SK-N-SH (cell line): Measurements from ENCODE around the gene ATXN7. TPM values are rescaled to one million over a fixed set of nuclear protein-coding genes. Genes with fewer than 3 reads are reported as not detected.
A peak's percentile ranks its signal among the peaks of the same experiment; 100 is the strongest.

Experiments
- CTCF ChIA-PET: fragments of 300-600, 350-600 bp; formaldehyde crosslinking; extraction: SDS; loops from one replicate; lab custom pipeline; 2021; lab: Yijun Ruan, JAX
- POLR2A ChIA-PET: fragments of 350-600 bp; sonication (Branson Sonifier 250); formaldehyde crosslinking; extraction: SDS; loops from one replicate; lab custom pipeline; 2020; ENCODE audit warnings: antibody characterized with exemption, inconsistent platforms; lab: Yijun Ruan, JAX
- DNase-seq: peaks from one replicate; pipeline ENCODE4 v3.0.0; 2012
- H2AFZ ChIP-seq: fragments of 200-600 bp; sonication (generic); 2 replicates; pipeline ENCODE4 v1.8.1; 2016; ENCODE audit warnings: antibody characterized with exemption, mild to moderate bottlenecking, low read depth
- H3F3A ChIP-seq: fragments of 200-600 bp; sonication (generic); replicated peaks from 2 replicates; pipeline ENCODE3; 2016; ENCODE audit warnings: antibody characterized with exemption, mild to moderate bottlenecking; ENCODE audit not compliant: insufficient read depth
- H3K27ac ChIP-seq, 2 experiments: fragments of 200-500 bp in 1 of 2; fragments of 200-600 bp in 1 of 2; sonication (Bioruptor generic) in 1 of 2; sonication (generic), shearing (Covaris generic) in 1 of 2; 2 replicates each; pipeline versions ENCODE4 v1.5.1 to v1.6.1; 2014 to 2016; ENCODE audit warnings: low read depth in 2 of 2, inconsistent platforms in 1 of 2, low read length in 1 of 2, mild to moderate bottlenecking in 1 of 2, mixed read lengths in 1 of 2
- H3K27me3 ChIP-seq: fragments of 200-600 bp; sonication (generic), shearing (Covaris generic); 2 replicates; pipeline ENCODE4 v1.6.1; 2016; ENCODE audit warnings: mixed run types; ENCODE audit not compliant: insufficient read depth
- H3K36me3 ChIP-seq, 2 experiments: fragments of 200-500 bp in 1 of 2; fragments of 200-600 bp in 1 of 2; sonication (Bioruptor generic) in 1 of 2; sonication (generic) in 1 of 2; replicated peaks in 1 of 2; 2 replicates each; pipeline versions ENCODE3 to v1.5.1; 2014 to 2016; ENCODE audit warnings: low read length in 1 of 2, mild to moderate bottlenecking in 1 of 2; ENCODE audit not compliant: insufficient read depth in 2 of 2, control insufficient read depth in 1 of 2
- H3K4me1 ChIP-seq, 2 experiments: fragments of 200-500 bp in 1 of 2; fragments of 200-600 bp in 1 of 2; sonication (Bioruptor generic) in 1 of 2; sonication (generic), shearing (Covaris generic) in 1 of 2; 2 replicates each; pipeline versions ENCODE4 v1.5.1 to v1.6.1; 2014 to 2016; ENCODE audit warnings: low read depth in 1 of 2, low read length in 1 of 2, mixed run types in 1 of 2; ENCODE audit not compliant: insufficient read depth in 2 of 2, control insufficient read depth in 1 of 2
- H3K4me2 ChIP-seq: fragments of 200-600 bp; sonication (generic), shearing (Covaris generic); 2 replicates; pipeline ENCODE4 v1.6.1; 2017; ENCODE audit warnings: mixed run types
- H3K4me3 ChIP-seq, 2 experiments: fragments of 200-500 bp in 1 of 2; fragments of 200-600 bp in 1 of 2; sonication (Bioruptor generic) in 1 of 2; sonication (generic), shearing (Covaris generic) in 1 of 2; 2 replicates each; pipeline versions ENCODE4 v1.5.1 to v1.8.1; 2014 to 2016; ENCODE audit warnings: low read depth in 2 of 2, inconsistent platforms in 1 of 2, low read length in 1 of 2, mild to moderate bottlenecking in 1 of 2, mixed read lengths in 1 of 2, moderate library complexity in 1 of 2
- H3K79me2 ChIP-seq: fragments of 200-600 bp; sonication (generic); 2 replicates; pipeline ENCODE4 v1.8.1; 2017; ENCODE audit warnings: mild to moderate bottlenecking; ENCODE audit not compliant: insufficient read depth
- H3K9ac ChIP-seq: fragments of 200-600 bp; sonication (generic); 2 replicates; pipeline ENCODE4 v1.6.1; 2017; ENCODE audit warnings: mixed run types
- H3K9me2 ChIP-seq: fragments of 200-600 bp; sonication (generic); 2 replicates; pipeline ENCODE4 v1.6.1; 2017; ENCODE audit warnings: mixed run types
- H3K9me3 ChIP-seq: fragments of 200-600 bp; sonication (generic); 2 replicates; pipeline ENCODE4 v1.6.1; 2017; ENCODE audit warnings: mixed run types, mild to moderate bottlenecking, moderate library complexity
- H4K20me1 ChIP-seq: fragments of 200-600 bp; sonication (generic); 2 replicates; pipeline ENCODE4 v1.6.1; 2017; ENCODE audit warnings: mild to moderate bottlenecking, mixed run types; ENCODE audit not compliant: insufficient read depth
- CHD2 ChIP-seq: fragments of 150-350 bp; IDR thresholded peaks from 2 replicates; pipeline ENCODE4 v1.6.1; 2018; ENCODE audit warnings: low read length; ENCODE audit not compliant: partially characterized antibody
- CTCF ChIP-seq: fragments of 200-600 bp; sonication (generic); IDR thresholded peaks from 2 replicates; pipeline ENCODE4 v1.6.1; 2017; ENCODE audit warnings: antibody characterized with exemption, mild to moderate bottlenecking, moderate library complexity
- ELF1 ChIP-seq: IDR thresholded peaks from 2 replicates; pipeline ENCODE4 v1.4.0; 2012
- EP300 ChIP-seq, 2 experiments: IDR thresholded peaks; 2 replicates each; pipeline versions ENCODE4 v1.4.0 to v1.6.1; 2012; ENCODE audit warnings: borderline replicate concordance in 1 of 2, low read depth in 1 of 2, low read length in 1 of 2
- JUND ChIP-seq: IDR thresholded peaks from 2 replicates; pipeline ENCODE4 v1.4.0; 2012
- MAX ChIP-seq: IDR thresholded peaks from 2 replicates; pipeline ENCODE4 v1.4.0; 2012; ENCODE audit warnings: low read depth
- MEF2A ChIP-seq: IDR thresholded peaks from 2 replicates; pipeline ENCODE4 v1.4.0; 2012; ENCODE audit warnings: low read depth, borderline replicate concordance
- RXRA ChIP-seq: IDR thresholded peaks from 2 replicates; pipeline ENCODE4 v1.4.0; 2012; ENCODE audit warnings: low read depth, mild to moderate bottlenecking, borderline replicate concordance
- ZBTB33 ChIP-seq: IDR thresholded peaks from 2 replicates; pipeline ENCODE4 v1.4.0; 2012; ENCODE audit warnings: low read depth, borderline replicate concordance
- WGBS: methylation state at CpG from one replicate; pipeline ENCODE4 v1.1.6; 2017; ENCODE audit warnings: low lambda C conversion rate; 5-methylcytosine and 5-hydroxymethylcytosine counted together
- polyA plus RNA-seq, 3 experiments: library from polyadenylated mRNA; depleted of rRNA; stranded (reverse); fragments of >200 nt; gene quantifications; 2 replicates each; pipeline ENCODE4 v1.2.3, GENCODE V29; 2012
- TF ChIP-seq, protein P1 (sequence below): IDR thresholded peaks from 2 replicates; pipeline ENCODE4; 2012
- TF ChIP-seq, protein P2 (sequence below): IDR thresholded peaks from 2 replicates; pipeline ENCODE4 v1.6.1; 2012; ENCODE audit warnings: mild to moderate bottlenecking, low read depth, low read length, moderate library complexity

ATXN7 gene
- polyA plus RNA-seq, 1 of the 3 experiments (the other 2 are of a cell fraction): 6.2 TPM

GRCh38 chr3:64021922-64022321 is 158.3 kb downstream of the ATXN7 start:
- Histone ChIP-seq H3K4me1 (peaks cover 5 to 12% of the 10 kb centered on the region in 2 experiments; a peak in 2 of 4 replicates), H2AFZ (no peak overlapping the region), H3K9me2 (no peaks in the 10 kb centered on the region), H3K9me3 (no peaks in the 10 kb centered on the region), H4K20me1 (peaks cover 20% of the 10 kb centered on the region; the same call in 1 of the 2 replicates), H3K27ac (peak overlapping the region in 1 of 2 experiments; percentile 73; a peak in 1 of 4 replicates), H3K9ac (peak overlapping the region; percentile 96), H3K4me3 (peak overlapping the region; percentile 99), H3K36me3 (peaks cover 43 to 48% of the 10 kb centered on the region in 2 experiments), H3K4me2 (peak overlapping the region; percentile 89), H3K79me2 (peaks cover 51% of the 10 kb centered on the region), H3F3A (peaks cover 30% of the 10 kb centered on the region), H3K27me3 (no peaks in the 10 kb centered on the region)
- WGBS: 53% methylated on average over 6 of the region's 6 CpGs
- DNase-seq: no peak
- TF ChIP-seq CTCF: peak; percentile 11; the same call in 1 of the 2 replicates
- no peak for TF ChIP-seq MAX
- TF ChIP-seq ZBTB33: no peak
- no peak for TF ChIP-seq MEF2A
- TF ChIP-seq ELF1: no peak
- TF ChIP-seq, protein P1, sequence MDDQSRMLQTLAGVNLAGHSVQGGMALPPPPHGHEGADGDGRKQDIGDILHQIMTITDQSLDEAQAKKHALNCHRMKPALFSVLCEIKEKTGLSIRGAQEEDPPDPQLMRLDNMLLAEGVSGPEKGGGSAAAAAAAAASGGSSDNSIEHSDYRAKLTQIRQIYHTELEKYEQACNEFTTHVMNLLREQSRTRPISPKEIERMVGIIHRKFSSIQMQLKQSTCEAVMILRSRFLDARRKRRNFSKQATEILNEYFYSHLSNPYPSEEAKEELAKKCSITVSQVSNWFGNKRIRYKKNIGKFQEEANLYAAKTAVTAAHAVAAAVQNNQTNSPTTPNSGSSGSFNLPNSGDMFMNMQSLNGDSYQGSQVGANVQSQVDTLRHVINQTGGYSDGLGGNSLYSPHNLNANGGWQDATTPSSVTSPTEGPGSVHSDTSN: no peak
- POLR2A ChIA-PET: no interaction called here
- CTCF ChIA-PET: interaction anchor here (1.4 to 4.4 kb wide), 5 partner anchors 9 to 463 kb away, joined by 6 to 53 read pairs (median 9); no protein-coding TSS in a partner anchor

GRCh38 chr3:64022451-64023186 is 159.0 kb downstream of the ATXN7 start:
- H3K9me3 ChIP-seq: no peaks in the 10 kb centered on the region
- no peaks in the 10 kb centered on the region for H3K9me2 ChIP-seq
- H3F3A ChIP-seq: peaks cover 27% of the 10 kb centered on the region
- 10% methylated on average over 20 of the region's 24 CpGs for WGBS
- H4K20me1 ChIP-seq: peaks cover 20% of the 10 kb centered on the region; the same call in 1 of the 2 replicates
- DNase-seq: peak; percentile 21
- H2AFZ ChIP-seq: peak overlapping the region; percentile 79; the same call in 1 of the 2 replicates
- peaks cover 47% of the 10 kb centered on the region for H3K79me2 ChIP-seq
- peaks cover 37 to 42% of the 10 kb centered on the region in 2 experiments for H3K36me3 ChIP-seq
- ChIA-PET CTCF (interaction anchor here (0.6 to 4.4 kb wide), 37 partner anchors 8 to 679 kb away, joined by 3 to 53 read pairs (median 5); partner anchors contain the start of genes PRICKLE2 and SCAANT1), POLR2A (no interaction called here)
- peak overlapping the region; percentile 89 for H3K4me2 ChIP-seq
- peak overlapping the region; percentile 73 to 84 for H3K27ac ChIP-seq
- TF ChIP-seq CHD2 (no peak), EP300 (IDR thresholded peaks at IDR 0.05; ENCODE audit: borderline replicate concordance in 1 of 2, low read depth in 1 of 2, low read length in 1 of 2) (no peak), JUND (no peak), RXRA (no peak)
- TF ChIP-seq, protein P2, sequence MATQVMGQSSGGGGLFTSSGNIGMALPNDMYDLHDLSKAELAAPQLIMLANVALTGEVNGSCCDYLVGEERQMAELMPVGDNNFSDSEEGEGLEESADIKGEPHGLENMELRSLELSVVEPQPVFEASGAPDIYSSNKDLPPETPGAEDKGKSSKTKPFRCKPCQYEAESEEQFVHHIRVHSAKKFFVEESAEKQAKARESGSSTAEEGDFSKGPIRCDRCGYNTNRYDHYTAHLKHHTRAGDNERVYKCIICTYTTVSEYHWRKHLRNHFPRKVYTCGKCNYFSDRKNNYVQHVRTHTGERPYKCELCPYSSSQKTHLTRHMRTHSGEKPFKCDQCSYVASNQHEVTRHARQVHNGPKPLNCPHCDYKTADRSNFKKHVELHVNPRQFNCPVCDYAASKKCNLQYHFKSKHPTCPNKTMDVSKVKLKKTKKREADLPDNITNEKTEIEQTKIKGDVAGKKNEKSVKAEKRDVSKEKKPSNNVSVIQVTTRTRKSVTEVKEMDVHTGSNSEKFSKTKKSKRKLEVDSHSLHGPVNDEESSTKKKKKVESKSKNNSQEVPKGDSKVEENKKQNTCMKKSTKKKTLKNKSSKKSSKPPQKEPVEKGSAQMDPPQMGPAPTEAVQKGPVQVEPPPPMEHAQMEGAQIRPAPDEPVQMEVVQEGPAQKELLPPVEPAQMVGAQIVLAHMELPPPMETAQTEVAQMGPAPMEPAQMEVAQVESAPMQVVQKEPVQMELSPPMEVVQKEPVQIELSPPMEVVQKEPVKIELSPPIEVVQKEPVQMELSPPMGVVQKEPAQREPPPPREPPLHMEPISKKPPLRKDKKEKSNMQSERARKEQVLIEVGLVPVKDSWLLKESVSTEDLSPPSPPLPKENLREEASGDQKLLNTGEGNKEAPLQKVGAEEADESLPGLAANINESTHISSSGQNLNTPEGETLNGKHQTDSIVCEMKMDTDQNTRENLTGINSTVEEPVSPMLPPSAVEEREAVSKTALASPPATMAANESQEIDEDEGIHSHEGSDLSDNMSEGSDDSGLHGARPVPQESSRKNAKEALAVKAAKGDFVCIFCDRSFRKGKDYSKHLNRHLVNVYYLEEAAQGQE: no peak
- peak overlapping the region; percentile 96 for H3K9ac ChIP-seq
- H3K27me3 ChIP-seq: no peaks in the 10 kb centered on the region
- H3K4me3 ChIP-seq: peak overlapping the region; percentile 99
- H3K4me1 ChIP-seq: peaks cover 5 to 19% of the 10 kb centered on the region in 2 experiments; a peak in 2 of 4 replicates
